SIG-M5 treated with dmso at 0.1 percent for 504 hours (cell line): Measurements from ENCODE around the gene TMED8.
"Not testable (repeated sequence)": the region's sequence is repeated elsewhere in the genome, so short reads cannot be mapped to it uniquely, and the experiment has no call there.

ENCODE experiments used
- DNase-seq: peaks from one replicate; lab custom pipeline; 2025; ENCODE audit not compliant: unreplicated experiment; lab: John Stamatoyannopoulos, UW

TMED8 gene, protein sequence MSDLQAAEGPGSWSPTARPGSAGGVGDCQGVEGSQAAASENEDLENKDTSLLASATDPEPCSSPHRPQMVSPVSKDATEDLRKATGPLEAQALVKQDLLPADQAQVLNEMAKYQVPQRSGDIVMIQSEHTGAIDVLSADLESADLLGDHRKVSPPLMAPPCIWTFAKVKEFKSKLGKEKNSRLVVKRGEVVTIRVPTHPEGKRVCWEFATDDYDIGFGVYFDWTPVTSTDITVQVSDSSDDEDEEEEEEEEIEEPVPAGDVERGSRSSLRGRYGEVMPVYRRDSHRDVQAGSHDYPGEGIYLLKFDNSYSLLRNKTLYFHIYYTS

DNA sequence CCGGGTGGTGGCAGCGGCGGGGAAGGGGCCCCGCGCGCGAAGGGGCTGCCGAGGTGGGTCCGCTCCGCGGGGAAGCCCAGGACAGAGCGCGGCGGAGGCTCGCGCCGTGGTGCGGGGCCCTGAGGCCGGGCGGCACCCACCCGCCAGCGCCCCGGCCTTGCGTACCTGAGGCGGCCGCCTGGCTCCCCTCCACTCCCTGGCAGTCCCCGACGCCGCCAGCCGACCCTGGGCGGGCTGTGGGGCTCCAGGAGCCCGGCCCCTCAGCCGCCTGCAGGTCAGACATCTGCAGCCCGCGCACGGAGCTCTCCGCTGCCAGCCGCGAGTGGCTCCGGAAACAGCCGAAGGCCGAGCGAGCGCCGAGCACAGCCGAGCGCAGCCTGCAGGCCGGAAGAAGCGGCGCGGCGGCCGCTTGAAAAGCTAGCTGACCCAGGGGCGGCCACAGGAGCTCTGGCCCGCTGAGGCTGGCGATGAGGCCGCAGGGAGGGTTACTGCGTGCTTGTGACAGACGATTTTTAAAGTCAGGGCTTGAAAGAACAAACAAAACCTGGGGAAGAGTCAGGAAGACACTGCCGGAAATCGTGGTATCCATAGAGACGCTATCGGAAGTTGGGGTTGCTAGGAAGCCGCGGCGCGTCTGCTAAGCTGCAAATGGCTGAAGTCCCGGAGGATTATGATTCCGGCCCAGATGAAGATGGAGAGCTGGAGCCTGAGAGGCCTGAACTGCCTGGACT, at the start of gene TMED8, which contains the start of gene SAMD15:
TMED8 (minus strand) TSS at position 324 of the 731 bp plus-strand sequence; CDS start at position 283, 41 bp downstream.
SAMD15 (plus strand) TSS at position 609 of the 731 bp plus-strand sequence; CDS start at position 649, 40 bp downstream.
- peak; percentile 88 for DNase-seq

DNA sequence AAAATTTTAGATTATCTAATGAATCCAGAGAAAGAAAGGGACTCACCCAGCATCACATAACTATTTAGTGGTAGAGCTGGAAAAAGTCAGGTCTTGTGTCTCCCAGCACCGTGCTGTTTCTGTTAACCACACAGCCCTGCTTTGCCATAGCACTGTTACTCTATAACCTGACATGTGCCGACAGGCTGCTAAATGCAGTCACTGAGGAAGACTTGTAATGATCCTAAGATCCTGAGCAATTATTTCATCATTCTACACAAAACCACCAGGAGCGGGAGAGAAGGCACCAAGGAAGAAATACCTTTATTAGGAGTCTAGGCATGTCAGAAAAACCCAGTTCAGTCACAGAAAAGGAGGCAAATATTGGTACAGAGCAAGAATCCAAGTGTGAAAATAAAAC, 49.5 kb upstream of the TMED8 start:
- no peak for DNase-seq

DNA sequence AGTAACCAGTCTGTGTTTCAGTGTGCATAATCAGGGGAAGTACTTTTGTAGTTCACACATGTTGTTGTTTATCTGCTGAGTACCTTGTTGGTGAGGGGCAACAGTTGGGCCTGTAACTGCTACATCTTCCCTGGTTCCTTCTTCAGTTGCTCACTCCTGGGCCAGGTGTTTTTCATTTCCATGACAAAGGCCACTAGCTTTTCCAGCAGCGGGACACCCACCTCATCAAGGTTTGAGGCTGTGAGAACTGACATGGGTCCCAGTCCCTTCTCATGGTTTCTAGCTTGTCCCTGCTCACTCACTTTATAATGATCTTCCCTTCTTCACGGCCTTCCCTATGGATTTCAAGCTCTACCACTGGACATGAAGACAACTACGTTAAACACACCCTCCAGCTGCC, 48.0 kb upstream of the TMED8 start:
- no peak for DNase-seq

DNA sequence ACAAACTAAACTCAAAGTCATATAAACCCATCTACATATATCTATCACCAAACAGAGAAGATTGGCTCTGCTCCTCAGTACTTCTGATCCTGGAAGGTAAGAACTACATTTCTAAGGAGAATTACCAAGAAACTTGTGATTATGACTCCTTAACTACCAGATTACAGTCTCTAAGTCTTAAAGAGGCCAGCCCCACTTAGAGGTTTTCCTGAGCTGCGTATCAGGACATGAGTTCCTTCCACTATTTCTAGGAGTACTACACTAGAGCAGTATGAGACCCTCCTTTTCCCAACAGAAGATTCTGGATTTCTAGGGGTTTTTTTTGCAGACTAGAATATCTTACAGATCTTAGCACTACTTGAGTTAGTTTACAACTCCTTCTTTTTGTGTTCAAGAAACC, 46.5 kb upstream of the TMED8 start, which contains the start of gene NOXRED1:
NOXRED1 (minus strand) TSS at position 101 of the 400 bp plus-strand sequence. CDS start 634 bp downstream, outside the sequence.
- DNase-seq = no peak

DNA sequence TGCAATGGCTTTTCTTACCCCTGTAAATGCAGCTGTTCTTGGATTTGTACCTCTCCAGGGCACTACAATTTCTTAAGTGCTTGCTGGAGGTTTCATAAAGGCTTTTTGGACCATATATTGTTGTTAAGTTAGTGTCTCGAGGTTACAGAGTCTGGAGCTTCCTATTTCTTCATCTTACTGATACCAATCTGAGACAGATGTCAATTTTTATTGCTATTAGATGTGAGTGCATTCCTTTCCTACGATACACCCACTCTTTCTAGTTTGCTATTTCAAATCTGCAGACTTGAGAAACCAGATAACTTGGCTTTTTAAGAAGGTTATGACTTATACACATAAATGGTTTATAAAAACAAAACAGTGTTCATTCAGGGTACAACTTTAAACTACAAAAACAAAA, 44.3 kb upstream of the TMED8 start:
- DNase-seq = no peak

DNA sequence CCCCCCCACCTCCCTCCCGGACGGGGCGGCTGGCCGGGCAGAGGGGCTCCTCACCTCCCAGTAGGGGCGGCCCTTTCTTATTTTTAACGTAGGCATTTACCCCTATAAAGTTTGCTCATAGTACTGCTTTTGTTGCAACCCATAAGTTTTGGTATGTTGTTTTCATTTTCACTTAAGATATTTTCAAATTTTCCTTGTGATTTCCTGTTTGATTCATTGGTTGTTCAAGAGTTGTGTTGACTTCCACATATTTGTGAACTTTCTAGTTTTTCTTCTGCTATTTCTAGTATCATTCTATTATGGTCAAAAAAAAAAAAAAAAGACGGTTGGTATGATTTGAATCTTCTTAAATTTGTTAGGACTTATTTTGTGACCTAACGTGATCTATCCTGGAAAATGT, 39.9 kb upstream of the TMED8 start:
- DNase-seq = no peak

DNA sequence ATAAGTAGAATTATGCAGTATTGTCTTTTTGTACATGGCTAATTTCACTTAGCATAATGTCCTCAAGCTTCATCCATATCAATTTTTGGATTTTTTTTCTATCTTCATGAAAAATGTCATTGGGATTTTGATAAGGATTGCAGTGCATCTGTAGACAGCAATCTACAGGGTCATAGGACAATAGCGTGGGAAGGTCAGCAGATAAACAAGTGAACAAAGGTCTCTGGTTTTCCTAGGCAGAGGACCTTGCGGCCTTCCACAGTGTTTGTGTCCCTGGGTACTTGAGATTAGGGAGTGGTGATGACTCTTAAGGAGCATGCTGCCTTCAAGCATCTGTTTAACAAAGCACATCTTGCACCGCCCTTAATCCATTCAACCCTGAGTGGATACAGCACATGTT, 39.2 kb upstream of the TMED8 start:
- DNase-seq = not testable (repeated sequence)

DNA sequence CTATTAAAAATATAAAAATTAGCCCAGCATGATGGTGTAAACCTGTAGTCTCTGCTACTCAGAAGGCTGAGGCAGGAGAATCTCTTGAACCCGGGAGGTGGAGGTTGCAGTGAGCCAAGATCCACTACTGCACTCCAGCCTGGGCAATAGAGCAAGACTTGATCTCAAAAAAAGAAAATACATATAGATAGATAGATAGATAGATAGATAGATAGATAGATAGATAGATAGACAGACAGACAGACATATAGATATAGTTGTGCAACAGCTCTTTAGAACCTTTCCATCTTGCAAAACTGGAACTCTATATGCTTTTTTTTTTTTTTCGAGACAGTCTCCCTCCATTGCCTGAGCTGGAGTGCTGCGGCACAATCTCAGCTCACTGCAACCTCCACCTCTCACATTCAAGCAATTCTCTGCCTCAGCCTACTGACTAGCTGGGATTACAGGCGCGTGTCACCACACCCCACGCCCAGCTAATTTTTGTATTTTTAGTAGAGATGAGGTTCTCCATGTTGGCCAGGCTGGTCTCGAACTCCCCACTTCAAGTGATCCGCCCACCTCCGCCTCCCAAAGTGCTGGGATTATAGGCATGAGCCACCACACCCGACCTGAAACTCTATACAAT, 38.6 kb upstream of the TMED8 start:
- DNase-seq = not testable (repeated sequence)

DNA sequence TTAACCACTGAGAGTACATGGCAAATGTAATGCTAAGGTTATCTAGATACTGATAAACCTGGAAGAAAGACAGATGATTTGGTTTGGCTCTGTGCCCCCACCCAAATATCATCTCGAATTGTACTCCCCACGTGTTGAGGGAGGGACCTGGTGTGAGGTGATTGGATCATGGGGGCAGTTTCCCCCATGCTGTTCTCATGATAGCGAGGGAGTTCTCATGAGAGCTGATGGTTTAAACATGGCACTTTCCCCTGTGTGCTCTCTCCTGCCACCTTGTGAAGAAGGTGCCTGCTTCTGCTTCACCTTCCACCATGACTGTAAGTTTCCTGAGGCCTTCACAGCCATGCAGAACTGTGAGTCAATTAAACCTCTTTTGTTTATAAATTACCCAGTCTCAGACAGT, 32.2 kb upstream of the TMED8 start:
- DNase-seq = peak; percentile 10

DNA sequence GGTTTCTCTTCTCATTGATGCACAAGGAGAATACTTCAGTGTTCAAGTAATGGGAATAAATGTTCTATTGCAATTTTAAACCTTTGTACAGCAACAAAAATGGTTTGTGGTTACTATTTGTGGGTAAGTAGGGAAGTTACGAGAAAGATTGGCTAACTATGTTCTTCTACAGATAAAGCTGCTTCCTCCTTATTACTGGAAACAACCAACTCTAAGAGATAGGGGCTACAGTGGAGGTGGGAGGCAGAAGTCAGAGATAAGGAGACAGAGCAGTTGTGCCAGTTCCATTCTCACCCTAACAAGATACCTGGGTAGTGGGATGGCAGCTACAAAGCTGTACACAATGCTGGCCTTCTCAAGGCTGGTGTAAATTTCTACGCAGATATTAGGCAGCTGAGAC, 30.3 kb upstream of the TMED8 start:
- peak; percentile 90 for DNase-seq

DNA sequence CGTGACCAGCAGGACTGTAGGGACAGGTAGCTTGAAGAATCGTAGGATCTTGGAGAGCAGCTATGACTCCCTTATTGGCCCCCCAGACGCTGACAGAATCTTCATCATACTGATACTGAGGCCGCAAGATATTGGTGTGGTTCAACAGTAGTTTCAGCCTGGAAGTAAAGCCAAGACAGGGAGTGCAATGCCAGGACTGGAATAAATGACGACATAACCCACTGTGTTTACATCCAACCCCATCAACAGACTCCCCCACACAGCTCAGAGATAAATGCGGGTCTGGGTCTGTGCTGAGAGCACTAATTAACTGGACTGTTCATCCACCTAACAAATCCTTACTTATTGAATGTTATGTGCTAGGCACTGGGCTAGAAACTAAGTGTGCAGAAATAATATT, 29.8 kb upstream of the TMED8 start:
- peak; percentile 75 for DNase-seq

DNA sequence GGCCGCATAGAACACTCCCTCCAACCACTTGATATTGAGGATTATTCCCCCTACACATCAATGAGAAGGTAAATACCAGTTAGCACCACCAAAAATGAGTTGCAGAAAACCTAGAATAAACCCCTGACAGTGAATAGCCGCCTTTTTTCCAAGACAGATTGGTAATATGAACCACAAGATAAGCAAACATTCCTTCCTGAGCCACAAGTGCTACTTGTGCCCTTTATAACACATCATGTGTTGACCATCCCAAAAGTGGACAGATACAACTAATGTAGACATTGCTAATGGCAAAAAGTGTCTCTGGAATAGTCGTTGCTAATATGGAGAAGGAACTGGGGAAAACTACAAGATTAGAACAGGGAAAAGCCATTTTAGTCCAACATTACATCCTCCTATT, 29.2 kb upstream of the TMED8 start:
- no peak for DNase-seq

DNA sequence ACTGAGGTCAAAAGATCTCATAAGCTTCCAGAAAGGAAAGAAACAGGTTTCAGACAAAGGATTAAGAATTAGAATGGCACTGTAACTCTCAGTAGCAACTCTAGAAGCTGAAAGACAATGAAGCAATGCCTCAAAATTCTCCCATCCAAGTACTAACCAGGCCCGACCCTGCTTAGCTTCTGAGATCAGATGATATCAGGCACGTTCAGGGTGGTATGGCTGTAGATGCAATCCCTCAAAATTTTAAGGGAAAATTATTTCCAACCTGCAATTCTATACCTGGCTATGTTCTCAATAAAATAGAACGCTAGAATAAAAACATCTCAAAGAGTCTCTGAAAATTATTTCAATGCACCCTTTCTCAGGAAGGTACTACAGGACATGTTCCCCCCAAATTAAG, 26.9 kb upstream of the TMED8 start:
- DNase-seq = no peak

DNA sequence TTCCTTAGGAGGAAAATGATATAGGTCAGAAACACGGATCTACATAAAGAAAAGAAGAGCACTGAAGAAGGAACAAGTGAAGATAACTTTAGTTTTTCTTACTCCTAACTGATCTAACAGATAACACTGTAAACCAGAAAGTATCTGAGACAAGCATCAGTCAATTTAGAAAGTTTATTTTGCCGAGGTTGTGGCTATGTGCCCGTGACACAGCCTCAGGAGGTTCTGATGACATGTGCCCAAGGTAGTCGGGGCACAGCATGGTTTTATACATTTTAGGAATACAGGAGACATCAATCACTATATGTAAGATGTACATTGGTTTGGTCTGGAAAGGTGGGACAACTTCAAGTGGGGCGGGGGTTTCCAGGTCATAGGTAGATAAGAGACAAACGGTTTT, 23.3 kb upstream of the TMED8 start:
- no peak for DNase-seq

DNA sequence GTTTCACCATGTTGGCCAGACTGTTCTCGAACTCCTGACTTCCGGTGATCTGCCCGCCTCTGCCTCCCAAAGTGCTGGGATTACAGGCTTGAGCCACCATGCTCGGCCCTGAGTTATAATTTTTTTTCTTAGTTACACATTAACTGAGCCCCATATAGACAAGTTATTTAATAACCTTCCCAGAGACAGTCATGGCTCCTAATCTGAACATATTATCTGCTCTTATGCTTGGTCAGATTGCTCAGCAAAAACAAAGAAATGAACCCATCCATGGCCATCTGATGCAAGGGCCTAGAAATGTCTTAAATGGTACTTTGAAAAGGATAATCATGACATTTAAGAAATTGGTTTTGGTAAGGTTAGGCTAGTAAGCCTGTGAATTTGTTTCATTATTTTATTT, 13.3 kb upstream of the TMED8 start:
- no peak for DNase-seq

DNA sequence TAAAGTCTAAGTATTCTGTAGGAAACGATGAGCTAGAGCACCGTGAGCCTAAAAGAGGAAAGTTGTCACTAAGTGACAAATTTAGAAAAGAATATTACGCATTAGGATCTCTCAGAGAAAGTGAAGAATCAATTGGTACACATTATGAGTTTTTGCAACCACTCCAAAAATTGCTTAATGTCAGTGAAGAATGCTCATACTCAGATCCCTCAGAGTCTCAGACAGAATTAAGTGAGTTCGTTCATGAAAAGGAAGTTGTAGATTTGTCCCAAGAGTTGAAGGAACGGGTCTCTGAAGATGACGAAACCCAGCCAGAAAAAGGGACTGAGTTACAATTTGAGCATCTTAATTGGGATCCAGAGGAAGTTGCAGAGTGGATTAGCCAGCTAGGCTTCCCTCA, 1.8 kb upstream of the TMED8 start:
- peak; percentile 91 for DNase-seq

DNA sequence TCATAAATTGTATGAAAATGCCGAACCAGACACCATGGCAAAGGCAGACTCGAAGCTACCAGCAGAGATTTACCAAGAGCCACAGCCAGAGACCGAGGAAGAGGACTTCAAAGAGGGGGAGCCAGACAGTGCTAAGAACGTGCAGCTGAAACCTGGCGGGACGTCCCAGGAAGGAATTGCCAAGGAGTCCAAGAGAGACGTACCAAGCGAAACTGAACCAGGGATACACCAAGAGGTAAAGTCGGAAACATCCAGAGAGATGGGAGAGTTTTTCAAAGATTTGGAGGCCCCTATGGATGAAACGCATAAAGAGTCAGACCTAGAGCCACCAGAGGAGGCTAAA, 579 bp upstream of the TMED8 start:
- DNase-seq = no peak

DNA sequence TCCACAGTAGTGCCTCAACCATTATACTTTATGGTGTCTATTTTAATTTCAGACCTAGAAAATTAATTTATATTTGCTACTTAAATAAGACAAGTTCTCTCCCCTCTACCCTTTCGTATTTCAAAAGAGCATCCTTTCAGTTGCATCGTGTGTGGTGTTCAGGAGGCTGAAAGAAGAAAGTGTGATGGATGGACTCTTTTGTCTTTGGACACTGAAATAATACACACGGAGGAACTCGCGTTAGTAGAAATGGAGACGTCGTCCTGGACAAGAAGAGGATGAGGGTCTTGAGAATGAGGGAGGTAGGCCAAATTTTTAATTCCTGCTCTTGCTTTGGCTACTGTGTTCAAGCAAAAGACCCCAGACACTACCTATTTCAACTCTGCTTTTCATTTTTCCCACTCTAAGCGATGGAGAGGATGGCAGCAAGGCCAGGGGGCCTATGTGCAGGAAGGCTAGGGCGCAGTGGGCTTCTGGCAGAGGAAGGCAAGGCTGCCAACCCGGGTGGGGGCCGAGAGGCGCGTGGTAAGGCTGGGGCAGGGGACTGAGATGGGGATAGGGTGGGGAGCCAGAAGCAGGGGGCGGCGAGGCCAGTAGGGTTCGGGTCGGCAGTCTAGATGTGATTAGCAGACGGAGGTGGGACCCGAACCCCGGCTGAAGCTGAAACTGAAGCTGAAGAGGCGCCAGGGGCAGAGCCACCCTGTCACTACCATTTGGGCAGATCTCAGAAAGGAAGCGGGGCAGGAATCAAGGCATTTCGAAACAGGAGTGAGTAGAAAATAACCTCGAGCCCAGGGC, 722 bp downstream of the TMED8 start:
- DNase-seq = peak; percentile 69

DNA sequence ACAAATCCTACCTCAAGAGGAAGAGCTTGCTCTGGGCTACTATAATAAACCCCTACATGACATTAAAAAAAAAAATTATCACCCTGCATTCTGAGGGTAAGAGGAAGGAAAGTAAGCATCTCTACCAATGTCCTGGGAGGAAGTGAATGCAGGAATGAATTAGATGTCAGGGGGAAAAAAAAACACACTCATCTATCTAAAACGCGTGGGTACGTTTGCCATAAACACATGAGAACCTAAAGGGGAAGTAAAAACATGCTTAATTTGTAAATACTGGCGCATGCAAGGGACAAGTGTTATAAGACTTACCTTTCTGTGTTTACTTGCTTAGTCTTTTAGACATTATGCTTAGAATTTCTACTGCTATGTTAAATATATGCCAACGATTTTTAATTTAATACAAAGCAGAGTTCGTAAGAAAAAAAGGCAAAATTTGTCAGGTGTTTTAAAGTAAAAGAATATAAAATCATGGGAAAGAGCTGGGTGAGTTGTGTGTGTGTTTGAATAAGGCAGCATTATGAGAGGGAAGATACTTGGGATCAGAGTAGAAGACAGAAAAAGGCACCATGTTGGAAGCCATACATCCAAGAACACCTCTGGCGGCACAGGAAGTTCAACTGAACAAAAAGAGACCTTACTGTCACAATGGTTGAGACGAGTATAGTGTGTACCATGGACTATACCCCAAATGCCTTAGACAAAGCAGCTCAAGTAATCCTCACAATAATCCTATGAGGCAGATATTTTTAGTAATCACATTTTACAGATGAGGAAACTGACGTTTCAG, 1.5 kb downstream of the TMED8 start:
- DNase-seq = peak; percentile 34

DNA sequence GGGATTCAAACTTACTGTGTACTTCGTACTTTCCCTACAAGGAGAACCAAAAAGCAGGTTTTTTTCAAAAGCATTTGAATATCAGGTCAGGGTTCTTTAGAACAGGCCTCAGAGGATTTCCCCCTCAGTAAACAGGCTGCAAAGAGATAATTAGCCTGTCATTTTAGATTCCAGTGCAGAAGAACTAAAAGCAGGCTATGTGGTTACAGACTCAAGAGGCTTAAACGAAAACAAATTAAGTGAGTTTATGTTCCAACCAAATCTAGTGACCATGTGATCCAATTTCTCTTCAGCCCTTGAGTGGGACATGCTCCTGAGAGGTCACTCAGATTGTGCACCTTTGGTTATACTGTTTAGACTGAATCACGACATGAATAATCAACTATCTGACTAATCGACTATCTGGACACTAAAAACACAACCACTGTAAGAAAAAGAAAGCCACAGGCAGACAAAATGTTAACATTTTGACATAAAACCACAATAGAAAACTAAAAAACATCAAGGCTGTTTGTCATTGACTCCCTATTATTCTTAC, 4.5 kb downstream of the TMED8 start:
- DNase-seq = no peak
